Measurements from ENCODE around the gene PDIA6. TPM values are rescaled to one million over a fixed set of nuclear protein-coding genes. Genes with fewer than 3 reads are reported as not detected.
A peak's percentile ranks its signal among the peaks of the same experiment; 100 is the strongest.

Gene PDIA6
- total and polyA plus RNA-seq, 4 donors, result 159 to 348 (median 246) TPM

DNA sequence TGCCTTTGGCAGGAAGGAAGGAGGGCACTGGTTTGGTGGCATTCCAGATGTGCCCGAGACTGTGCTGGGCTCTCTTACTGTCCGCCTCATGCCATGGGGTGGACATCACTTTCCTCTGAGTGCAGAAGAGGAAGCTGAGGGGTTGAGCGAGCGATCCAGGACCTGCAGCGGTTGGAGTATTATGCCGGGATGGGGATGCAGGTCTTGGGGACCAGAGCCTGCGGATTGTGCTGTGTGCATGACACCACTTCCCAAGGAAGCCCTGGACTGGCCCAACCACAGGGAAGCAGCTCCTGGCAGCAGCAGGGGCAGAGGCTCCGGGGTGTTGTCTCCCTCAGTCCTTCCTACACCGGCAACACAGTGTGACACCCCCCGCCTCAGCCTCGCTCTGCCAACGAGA, 46.7 kb downstream of the PDIA6 start:
- H3K27ac ChIP-seq (ENCODE audit: low read depth in 1 of 2, low read length in 2 of 2), result no peak overlapping the region
- H3K4me3 ChIP-seq (ENCODE audit: low read depth in 1 of 3, low read length in 3 of 3), result no peak overlapping the region
- no peak overlapping the region for H3K9ac ChIP-seq (ENCODE audit: low read depth in 1 of 2, low read length in 2 of 2)
- no peaks in the 10 kb centered on the region for H3K4me1 ChIP-seq (ENCODE audit: control insufficient read depth in 4 of 4, insufficient read depth in 4 of 4, low read length in 3 of 4)
- H3K36me3 ChIP-seq (ENCODE audit: control insufficient read depth in 4 of 4, insufficient read depth in 3 of 4, low read depth in 1 of 4, low read length in 3 of 4), result no peaks in the 10 kb centered on the region
- WGBS, result 93% methylated on average over 12 of the region's 12 CpGs
- no peaks in the 10 kb centered on the region for H3K9me3 ChIP-seq (ENCODE audit: control insufficient read depth in 4 of 4, low read length in 3 of 4)
- no peaks in the 10 kb centered on the region for H3K27me3 ChIP-seq (ENCODE audit: control insufficient read depth in 4 of 4, insufficient read depth in 4 of 4, low read length in 3 of 4)
- DNase-seq (ENCODE audit: low spot score), result no peak
- no peak for TF ChIP-seq NR2F2 (IDR thresholded peaks at IDR 0.05)

DNA sequence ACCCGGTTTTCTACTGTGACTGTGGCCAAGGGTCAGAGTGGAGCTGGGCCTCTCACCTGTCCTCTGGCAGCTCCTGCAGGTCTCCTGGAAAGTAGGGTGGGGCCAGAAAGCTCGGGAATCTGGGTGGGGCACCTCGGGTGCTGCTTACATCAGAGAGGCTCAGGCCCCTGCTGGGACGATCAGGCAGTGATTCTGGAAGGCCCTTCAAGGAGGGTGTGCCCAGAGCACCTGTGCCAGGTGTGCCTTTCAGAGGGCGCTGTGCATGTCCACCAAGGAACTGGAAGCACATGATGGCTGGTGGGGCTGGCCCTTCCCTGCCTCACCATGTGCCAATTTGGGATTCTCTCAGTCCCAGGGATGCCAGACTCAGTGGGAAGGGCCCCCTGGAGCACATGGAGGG, 47.1 kb downstream of the PDIA6 start:
- H3K36me3 ChIP-seq (ENCODE audit: control insufficient read depth in 4 of 4, insufficient read depth in 3 of 4, low read depth in 1 of 4, low read length in 3 of 4), result no peaks in the 10 kb centered on the region
- no peaks in the 10 kb centered on the region for H3K9me3 ChIP-seq (ENCODE audit: control insufficient read depth in 4 of 4, low read length in 3 of 4)
- WGBS, result 54% methylated on average over 5 of the region's 5 CpGs
- no peaks in the 10 kb centered on the region for H3K4me1 ChIP-seq (ENCODE audit: control insufficient read depth in 4 of 4, insufficient read depth in 4 of 4, low read length in 3 of 4)
- no peak overlapping the region for H3K27ac ChIP-seq (ENCODE audit: low read depth in 1 of 2, low read length in 2 of 2)
- TF ChIP-seq SP1 (IDR thresholded peaks at IDR 0.05), result no peak
- TF ChIP-seq, protein P1, sequence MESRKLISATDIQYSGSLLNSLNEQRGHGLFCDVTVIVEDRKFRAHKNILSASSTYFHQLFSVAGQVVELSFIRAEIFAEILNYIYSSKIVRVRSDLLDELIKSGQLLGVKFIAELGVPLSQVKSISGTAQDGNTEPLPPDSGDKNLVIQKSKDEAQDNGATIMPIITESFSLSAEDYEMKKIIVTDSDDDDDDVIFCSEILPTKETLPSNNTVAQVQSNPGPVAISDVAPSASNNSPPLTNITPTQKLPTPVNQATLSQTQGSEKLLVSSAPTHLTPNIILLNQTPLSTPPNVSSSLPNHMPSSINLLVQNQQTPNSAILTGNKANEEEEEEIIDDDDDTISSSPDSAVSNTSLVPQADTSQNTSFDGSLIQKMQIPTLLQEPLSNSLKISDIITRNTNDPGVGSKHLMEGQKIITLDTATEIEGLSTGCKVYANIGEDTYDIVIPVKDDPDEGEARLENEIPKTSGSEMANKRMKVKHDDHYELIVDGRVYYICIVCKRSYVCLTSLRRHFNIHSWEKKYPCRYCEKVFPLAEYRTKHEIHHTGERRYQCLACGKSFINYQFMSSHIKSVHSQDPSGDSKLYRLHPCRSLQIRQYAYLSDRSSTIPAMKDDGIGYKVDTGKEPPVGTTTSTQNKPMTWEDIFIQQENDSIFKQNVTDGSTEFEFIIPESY (IDR thresholded peaks at IDR 0.05), result no peak
- no peak for TF ChIP-seq RAD21 (IDR thresholded peaks at IDR 0.05)
- no peak for TF ChIP-seq FOXA1 (IDR thresholded peaks at IDR 0.05)
- TF ChIP-seq, protein P2, sequence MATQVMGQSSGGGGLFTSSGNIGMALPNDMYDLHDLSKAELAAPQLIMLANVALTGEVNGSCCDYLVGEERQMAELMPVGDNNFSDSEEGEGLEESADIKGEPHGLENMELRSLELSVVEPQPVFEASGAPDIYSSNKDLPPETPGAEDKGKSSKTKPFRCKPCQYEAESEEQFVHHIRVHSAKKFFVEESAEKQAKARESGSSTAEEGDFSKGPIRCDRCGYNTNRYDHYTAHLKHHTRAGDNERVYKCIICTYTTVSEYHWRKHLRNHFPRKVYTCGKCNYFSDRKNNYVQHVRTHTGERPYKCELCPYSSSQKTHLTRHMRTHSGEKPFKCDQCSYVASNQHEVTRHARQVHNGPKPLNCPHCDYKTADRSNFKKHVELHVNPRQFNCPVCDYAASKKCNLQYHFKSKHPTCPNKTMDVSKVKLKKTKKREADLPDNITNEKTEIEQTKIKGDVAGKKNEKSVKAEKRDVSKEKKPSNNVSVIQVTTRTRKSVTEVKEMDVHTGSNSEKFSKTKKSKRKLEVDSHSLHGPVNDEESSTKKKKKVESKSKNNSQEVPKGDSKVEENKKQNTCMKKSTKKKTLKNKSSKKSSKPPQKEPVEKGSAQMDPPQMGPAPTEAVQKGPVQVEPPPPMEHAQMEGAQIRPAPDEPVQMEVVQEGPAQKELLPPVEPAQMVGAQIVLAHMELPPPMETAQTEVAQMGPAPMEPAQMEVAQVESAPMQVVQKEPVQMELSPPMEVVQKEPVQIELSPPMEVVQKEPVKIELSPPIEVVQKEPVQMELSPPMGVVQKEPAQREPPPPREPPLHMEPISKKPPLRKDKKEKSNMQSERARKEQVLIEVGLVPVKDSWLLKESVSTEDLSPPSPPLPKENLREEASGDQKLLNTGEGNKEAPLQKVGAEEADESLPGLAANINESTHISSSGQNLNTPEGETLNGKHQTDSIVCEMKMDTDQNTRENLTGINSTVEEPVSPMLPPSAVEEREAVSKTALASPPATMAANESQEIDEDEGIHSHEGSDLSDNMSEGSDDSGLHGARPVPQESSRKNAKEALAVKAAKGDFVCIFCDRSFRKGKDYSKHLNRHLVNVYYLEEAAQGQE (IDR thresholded peaks at IDR 0.05), result no peak
- no peak for TF ChIP-seq EGR1 (IDR thresholded peaks at IDR 0.05; ENCODE audit: low read depth in 2 of 2)
- TF ChIP-seq, protein P3, sequence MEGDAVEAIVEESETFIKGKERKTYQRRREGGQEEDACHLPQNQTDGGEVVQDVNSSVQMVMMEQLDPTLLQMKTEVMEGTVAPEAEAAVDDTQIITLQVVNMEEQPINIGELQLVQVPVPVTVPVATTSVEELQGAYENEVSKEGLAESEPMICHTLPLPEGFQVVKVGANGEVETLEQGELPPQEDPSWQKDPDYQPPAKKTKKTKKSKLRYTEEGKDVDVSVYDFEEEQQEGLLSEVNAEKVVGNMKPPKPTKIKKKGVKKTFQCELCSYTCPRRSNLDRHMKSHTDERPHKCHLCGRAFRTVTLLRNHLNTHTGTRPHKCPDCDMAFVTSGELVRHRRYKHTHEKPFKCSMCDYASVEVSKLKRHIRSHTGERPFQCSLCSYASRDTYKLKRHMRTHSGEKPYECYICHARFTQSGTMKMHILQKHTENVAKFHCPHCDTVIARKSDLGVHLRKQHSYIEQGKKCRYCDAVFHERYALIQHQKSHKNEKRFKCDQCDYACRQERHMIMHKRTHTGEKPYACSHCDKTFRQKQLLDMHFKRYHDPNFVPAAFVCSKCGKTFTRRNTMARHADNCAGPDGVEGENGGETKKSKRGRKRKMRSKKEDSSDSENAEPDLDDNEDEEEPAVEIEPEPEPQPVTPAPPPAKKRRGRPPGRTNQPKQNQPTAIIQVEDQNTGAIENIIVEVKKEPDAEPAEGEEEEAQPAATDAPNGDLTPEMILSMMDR (IDR thresholded peaks at IDR 0.05; ENCODE audit: low read depth, low read length, missing input control), result no peak
- no peak for TF ChIP-seq TAF1 (conservative IDR thresholded peaks at IDR 0.05)
- H3K9ac ChIP-seq (ENCODE audit: low read depth in 1 of 2, low read length in 2 of 2), result no peak overlapping the region
- no peaks in the 10 kb centered on the region for H3K27me3 ChIP-seq (ENCODE audit: control insufficient read depth in 4 of 4, insufficient read depth in 4 of 4, low read length in 3 of 4)
- DNase-seq (ENCODE audit: low spot score), result no peak
- no peak overlapping the region for H3K4me3 ChIP-seq (ENCODE audit: low read depth in 1 of 3, low read length in 3 of 3)

DNA sequence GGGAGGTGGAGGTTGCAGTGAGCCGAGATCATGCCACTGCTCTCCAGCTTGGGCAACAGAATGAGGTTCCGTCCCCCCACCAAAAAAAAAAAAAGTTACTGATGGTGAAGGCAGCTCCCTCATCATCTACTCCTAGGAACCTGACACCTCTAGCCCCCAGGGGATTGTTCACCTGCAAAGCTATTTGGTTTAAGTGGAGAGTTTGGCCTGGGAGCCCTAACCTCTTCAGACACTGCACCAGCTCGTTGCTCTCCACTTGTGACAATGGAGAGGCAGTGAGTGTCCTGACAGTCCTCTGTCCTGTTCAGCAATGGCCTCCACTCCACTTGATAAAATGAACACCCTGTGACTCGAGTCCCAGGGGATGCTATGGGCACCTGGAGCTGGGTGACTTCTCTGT, 47.7 kb downstream of the PDIA6 start:
- no peak for TF ChIP-seq TAF1 (conservative IDR thresholded peaks at IDR 0.05)
- TF ChIP-seq, protein P4, sequence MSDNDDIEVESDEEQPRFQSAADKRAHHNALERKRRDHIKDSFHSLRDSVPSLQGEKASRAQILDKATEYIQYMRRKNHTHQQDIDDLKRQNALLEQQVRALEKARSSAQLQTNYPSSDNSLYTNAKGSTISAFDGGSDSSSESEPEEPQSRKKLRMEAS (IDR thresholded peaks at IDR 0.05), result no peak
- no peak for TF ChIP-seq NR2F2 (IDR thresholded peaks at IDR 0.05)
- no peak for TF ChIP-seq EGR1 (IDR thresholded peaks at IDR 0.05; ENCODE audit: low read depth in 2 of 2)
- no peak for TF ChIP-seq HNF4A (conservative IDR thresholded peaks at IDR 0.05)
- Histone ChIP-seq H3K36me3 (ENCODE audit: control insufficient read depth in 4 of 4, insufficient read depth in 3 of 4, low read depth in 1 of 4, low read length in 3 of 4) (no peaks in the 10 kb centered on the region), H3K27ac (ENCODE audit: low read depth in 1 of 2, low read length in 2 of 2) (no peak overlapping the region), H3K9me3 (ENCODE audit: control insufficient read depth in 4 of 4, low read length in 3 of 4) (no peaks in the 10 kb centered on the region), H3K9ac (ENCODE audit: low read depth in 1 of 2, low read length in 2 of 2) (no peak overlapping the region), H3K4me3 (ENCODE audit: low read depth in 1 of 3, low read length in 3 of 3) (no peak overlapping the region), H3K27me3 (ENCODE audit: control insufficient read depth in 4 of 4, insufficient read depth in 4 of 4, low read length in 3 of 4) (no peaks in the 10 kb centered on the region), H3K4me1 (ENCODE audit: control insufficient read depth in 4 of 4, insufficient read depth in 4 of 4, low read length in 3 of 4) (no peaks in the 10 kb centered on the region)
- DNase-seq (ENCODE audit: low spot score), result peak; percentile 20
- 84% methylated on average over 4 of the region's 4 CpGs for WGBS
